HEK293 (cell line): ENCODE results near the gene KEAP1.

Experiments
- ZBTB17 ChIP-seq: fragments of 450-650 bp; formaldehyde crosslinking; IDR thresholded peaks from 2 replicates; pipeline ENCODE4 v1.5.1; 2016; ENCODE audit warnings: missing biosample characterization, missing genetic modification characterization
- ZBTB21 ChIP-seq: fragments of 450-650 bp; formaldehyde crosslinking; IDR thresholded peaks from 2 replicates; pipeline ENCODE4 v1.5.1; 2017; ENCODE audit warnings: missing biosample characterization, missing genetic modification characterization
- ZBTB8A ChIP-seq: fragments of 450-650 bp; formaldehyde crosslinking; IDR thresholded peaks from 2 replicates; pipeline ENCODE4 v1.5.1; 2016; ENCODE audit warnings: missing biosample characterization, missing genetic modification characterization
- ZFP37 ChIP-seq: fragments of 450-650 bp; formaldehyde crosslinking; IDR thresholded peaks from 2 replicates; pipeline ENCODE4 v1.5.1; 2016; ENCODE audit warnings: missing biosample characterization, missing genetic modification characterization
- ZNF292 ChIP-seq: fragments of 450-650 bp; formaldehyde crosslinking; IDR thresholded peaks from 2 replicates; pipeline ENCODE4 v1.5.1; 2016; ENCODE audit warnings: low read depth, missing biosample characterization, missing genetic modification characterization, borderline replicate concordance
- ZNF785 ChIP-seq: fragments of 450-650 bp; formaldehyde crosslinking; IDR thresholded peaks from 2 replicates; pipeline ENCODE4 v1.5.1; 2016; ENCODE audit warnings: missing biosample characterization, missing genetic modification characterization
- TF ChIP-seq, protein P1 (sequence below): fragments of 450-650 bp; formaldehyde crosslinking; IDR thresholded peaks from 2 replicates; pipeline ENCODE4 v1.5.1; 2016; ENCODE audit warnings: missing biosample characterization, missing genetic modification characterization
- TF ChIP-seq, protein P2 (sequence below): fragments of 450-650 bp; formaldehyde crosslinking; IDR thresholded peaks from 2 replicates; pipeline ENCODE4 v1.5.1; 2016; ENCODE audit warnings: missing biosample characterization, missing genetic modification characterization
- TF ChIP-seq, protein P3 (sequence below): fragments of 450-650 bp; formaldehyde crosslinking; conservative IDR thresholded peaks from 2 replicates; pipeline ENCODE4 v1.5.1; 2016; ENCODE audit warnings: low read depth, missing biosample characterization, missing genetic modification characterization
- TF ChIP-seq, protein P4 (sequence below): IDR thresholded peaks from 2 replicates; pipeline ENCODE4 v1.6.1; 2011; ENCODE audit warnings: mild to moderate bottlenecking, low read depth, low read length, borderline replicate concordance
- TF ChIP-seq, protein P5 (sequence below): sonication (generic); formaldehyde crosslinking; IDR thresholded peaks from 2 replicates; pipeline ENCODE4 v1.8.1; 2022; ENCODE audit warnings: mild to moderate bottlenecking, moderate library complexity, missing genetic modification reagents

DNA sequence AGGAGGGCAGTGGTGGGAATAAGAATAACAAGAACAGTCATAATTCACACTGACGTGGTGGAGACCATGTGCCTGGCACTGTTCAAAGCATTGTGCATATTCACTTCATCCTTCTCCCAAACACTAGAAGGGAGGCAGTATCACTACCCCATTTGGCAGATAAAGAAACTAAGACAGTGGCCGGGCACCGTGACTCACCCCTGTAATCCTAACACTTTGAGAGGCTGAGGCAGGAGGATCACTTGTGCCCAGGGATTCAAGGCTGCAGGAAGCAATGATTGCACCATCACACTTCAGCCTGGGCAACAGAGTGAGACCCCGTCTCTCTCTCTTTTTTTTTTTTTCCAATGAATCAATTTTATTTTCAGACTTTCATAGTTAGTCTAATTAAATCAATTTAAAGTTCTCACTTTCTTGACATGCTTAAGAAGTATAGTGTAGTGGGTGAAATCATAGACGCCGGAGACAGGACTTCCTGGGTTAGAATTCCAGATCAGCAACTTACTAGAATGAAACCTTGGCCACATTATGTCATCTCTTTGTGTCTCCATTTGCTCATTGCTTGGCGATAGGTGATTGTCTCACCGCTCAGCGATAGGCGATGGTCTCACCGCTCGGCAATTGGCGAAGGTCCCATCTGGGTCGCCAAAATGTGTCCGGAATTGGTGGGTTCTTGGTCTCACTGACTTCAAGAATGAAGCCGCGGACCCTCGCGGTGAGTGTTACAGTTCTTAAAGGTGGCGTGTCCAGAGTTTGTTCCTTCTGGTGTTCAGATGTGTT is 35.2 kb upstream of the KEAP1 start:
- TF ChIP-seq, protein P1, sequence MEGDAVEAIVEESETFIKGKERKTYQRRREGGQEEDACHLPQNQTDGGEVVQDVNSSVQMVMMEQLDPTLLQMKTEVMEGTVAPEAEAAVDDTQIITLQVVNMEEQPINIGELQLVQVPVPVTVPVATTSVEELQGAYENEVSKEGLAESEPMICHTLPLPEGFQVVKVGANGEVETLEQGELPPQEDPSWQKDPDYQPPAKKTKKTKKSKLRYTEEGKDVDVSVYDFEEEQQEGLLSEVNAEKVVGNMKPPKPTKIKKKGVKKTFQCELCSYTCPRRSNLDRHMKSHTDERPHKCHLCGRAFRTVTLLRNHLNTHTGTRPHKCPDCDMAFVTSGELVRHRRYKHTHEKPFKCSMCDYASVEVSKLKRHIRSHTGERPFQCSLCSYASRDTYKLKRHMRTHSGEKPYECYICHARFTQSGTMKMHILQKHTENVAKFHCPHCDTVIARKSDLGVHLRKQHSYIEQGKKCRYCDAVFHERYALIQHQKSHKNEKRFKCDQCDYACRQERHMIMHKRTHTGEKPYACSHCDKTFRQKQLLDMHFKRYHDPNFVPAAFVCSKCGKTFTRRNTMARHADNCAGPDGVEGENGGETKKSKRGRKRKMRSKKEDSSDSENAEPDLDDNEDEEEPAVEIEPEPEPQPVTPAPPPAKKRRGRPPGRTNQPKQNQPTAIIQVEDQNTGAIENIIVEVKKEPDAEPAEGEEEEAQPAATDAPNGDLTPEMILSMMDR (tag by site-specific recombination) = no peak
- TF ChIP-seq ZBTB21 (tag by site-specific recombination) = no peak
- no peak for TF ChIP-seq ZBTB17
- TF ChIP-seq, protein P2, sequence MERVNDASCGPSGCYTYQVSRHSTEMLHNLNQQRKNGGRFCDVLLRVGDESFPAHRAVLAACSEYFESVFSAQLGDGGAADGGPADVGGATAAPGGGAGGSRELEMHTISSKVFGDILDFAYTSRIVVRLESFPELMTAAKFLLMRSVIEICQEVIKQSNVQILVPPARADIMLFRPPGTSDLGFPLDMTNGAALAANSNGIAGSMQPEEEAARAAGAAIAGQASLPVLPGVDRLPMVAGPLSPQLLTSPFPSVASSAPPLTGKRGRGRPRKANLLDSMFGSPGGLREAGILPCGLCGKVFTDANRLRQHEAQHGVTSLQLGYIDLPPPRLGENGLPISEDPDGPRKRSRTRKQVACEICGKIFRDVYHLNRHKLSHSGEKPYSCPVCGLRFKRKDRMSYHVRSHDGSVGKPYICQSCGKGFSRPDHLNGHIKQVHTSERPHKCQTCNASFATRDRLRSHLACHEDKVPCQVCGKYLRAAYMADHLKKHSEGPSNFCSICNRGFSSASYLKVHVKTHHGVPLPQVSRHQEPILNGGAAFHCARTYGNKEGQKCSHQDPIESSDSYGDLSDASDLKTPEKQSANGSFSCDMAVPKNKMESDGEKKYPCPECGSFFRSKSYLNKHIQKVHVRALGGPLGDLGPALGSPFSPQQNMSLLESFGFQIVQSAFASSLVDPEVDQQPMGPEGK (tag by site-specific recombination) = no peak
- TF ChIP-seq, protein P3, sequence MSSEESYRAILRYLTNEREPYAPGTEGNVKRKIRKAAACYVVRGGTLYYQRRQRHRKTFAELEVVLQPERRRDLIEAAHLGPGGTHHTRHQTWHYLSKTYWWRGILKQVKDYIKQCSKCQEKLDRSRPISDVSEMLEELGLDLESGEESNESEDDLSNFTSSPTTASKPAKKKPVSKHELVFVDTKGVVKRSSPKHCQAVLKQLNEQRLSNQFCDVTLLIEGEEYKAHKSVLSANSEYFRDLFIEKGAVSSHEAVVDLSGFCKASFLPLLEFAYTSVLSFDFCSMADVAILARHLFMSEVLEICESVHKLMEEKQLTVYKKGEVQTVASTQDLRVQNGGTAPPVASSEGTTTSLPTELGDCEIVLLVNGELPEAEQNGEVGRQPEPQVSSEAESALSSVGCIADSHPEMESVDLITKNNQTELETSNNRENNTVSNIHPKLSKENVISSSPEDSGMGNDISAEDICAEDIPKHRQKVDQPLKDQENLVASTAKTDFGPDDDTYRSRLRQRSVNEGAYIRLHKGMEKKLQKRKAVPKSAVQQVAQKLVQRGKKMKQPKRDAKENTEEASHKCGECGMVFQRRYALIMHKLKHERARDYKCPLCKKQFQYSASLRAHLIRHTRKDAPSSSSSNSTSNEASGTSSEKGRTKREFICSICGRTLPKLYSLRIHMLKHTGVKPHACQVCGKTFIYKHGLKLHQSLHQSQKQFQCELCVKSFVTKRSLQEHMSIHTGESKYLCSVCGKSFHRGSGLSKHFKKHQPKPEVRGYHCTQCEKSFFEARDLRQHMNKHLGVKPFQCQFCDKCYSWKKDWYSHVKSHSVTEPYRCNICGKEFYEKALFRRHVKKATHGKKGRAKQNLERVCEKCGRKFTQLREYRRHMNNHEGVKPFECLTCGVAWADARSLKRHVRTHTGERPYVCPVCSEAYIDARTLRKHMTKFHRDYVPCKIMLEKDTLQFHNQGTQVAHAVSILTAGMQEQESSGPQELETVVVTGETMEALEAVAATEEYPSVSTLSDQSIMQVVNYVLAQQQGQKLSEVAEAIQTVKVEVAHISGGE = no peak
- TF ChIP-seq, protein P4, sequence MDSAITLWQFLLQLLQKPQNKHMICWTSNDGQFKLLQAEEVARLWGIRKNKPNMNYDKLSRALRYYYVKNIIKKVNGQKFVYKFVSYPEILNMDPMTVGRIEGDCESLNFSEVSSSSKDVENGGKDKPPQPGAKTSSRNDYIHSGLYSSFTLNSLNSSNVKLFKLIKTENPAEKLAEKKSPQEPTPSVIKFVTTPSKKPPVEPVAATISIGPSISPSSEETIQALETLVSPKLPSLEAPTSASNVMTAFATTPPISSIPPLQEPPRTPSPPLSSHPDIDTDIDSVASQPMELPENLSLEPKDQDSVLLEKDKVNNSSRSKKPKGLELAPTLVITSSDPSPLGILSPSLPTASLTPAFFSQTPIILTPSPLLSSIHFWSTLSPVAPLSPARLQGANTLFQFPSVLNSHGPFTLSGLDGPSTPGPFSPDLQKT = no peak
- no peak for TF ChIP-seq ZNF292 (tag by site-specific recombination)
- TF ChIP-seq, protein P5, sequence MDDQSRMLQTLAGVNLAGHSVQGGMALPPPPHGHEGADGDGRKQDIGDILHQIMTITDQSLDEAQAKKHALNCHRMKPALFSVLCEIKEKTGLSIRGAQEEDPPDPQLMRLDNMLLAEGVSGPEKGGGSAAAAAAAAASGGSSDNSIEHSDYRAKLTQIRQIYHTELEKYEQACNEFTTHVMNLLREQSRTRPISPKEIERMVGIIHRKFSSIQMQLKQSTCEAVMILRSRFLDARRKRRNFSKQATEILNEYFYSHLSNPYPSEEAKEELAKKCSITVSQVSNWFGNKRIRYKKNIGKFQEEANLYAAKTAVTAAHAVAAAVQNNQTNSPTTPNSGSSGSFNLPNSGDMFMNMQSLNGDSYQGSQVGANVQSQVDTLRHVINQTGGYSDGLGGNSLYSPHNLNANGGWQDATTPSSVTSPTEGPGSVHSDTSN (CRISPR knock-in tag) = no peak
- no peak for TF ChIP-seq ZNF785
- no peak for TF ChIP-seq ZBTB8A
- no peak for TF ChIP-seq ZFP37 (tag by site-specific recombination)
